ENCODE data around the gene ZNF333.
A peak's percentile ranks its signal among the peaks of the same experiment; 100 is the strongest.

ZNF333 gene

DNA sequence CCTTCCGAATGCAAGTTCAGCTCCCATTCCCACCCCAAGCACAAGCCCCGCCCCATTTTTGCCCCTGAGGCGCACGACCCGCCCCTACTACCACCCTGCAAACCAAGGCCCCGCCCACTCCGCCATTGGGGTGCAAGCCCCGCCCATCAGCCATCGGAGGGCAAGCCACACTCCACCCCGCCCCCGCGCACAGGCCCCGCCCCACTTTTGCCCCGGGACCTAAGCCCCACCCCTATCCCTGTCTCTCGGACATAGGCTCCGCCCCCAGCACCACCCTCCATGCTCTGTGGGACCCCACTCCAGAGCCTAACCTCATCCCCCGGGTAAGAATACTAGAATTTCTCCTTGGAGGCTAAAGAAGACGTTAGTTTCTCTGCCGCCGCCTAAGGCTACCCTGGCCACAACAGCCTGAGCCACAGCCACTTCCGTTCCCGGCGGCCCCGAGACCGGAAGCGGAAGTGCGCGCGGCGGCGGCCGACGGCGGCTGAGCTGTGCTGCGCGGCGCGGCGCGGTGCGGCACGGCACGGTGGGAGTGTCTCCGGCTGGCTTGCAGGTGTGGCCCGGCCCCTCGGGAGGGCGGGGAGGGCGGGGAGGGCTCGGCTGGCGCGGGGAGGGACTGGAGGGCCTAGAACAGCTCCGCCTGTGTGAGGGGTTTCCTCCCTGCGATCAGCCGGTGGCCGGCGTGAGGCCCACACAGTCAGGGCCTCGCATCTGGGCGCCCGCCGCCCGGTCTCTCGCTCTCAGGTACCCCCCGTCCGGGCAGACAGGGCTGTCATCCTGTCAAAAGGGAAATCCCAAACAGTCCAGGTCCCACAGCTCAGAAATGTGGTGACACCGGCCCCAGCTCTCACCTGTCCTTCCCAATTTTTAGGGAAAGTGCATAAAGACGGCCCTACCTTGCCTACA lies at the start of gene ZNF333 (continued):
- no peak for TF ChIP-seq EGR2 (tag by site-specific recombination; IDR thresholded peaks at IDR 0.05; ENCODE audit: low read depth)
- TF ChIP-seq ZNF214 (tag by site-specific recombination; IDR thresholded peaks at IDR 0.05; ENCODE audit: borderline replicate concordance), result no peak
- TF ChIP-seq HOXC10 (CRISPR knock-in tag; IDR thresholded peaks at IDR 0.05), result no peak
- no peak for TF ChIP-seq ZNF133 (tag by site-specific recombination; IDR thresholded peaks at IDR 0.05)
- TF ChIP-seq, protein P1, sequence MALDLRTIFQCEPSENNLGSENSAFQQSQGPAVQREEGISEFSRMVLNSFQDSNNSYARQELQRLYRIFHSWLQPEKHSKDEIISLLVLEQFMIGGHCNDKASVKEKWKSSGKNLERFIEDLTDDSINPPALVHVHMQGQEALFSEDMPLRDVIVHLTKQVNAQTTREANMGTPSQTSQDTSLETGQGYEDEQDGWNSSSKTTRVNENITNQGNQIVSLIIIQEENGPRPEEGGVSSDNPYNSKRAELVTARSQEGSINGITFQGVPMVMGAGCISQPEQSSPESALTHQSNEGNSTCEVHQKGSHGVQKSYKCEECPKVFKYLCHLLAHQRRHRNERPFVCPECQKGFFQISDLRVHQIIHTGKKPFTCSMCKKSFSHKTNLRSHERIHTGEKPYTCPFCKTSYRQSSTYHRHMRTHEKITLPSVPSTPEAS (tag by site-specific recombination; IDR thresholded peaks at IDR 0.05), result no peak
- peak; percentile 82 for TF ChIP-seq ZNF76 (tag by site-specific recombination; IDR thresholded peaks at IDR 0.05; ENCODE audit: borderline replicate concordance, low read depth)
- peak; percentile 8; the same call in 1 of the 2 replicates for TF ChIP-seq GLIS1 (tag by site-specific recombination; IDR thresholded peaks at IDR 0.05)
- TF ChIP-seq GLIS2 (tag by site-specific recombination; IDR thresholded peaks at IDR 0.05), result 0 out of 2 replicates have a peak, but pooled peaks have one; percentile 11
- no peak for TF ChIP-seq ZFP41 (tag by site-specific recombination; IDR thresholded peaks at IDR 0.05; ENCODE audit: borderline replicate concordance)
- no peak for TF ChIP-seq ZNF114 (tag by site-specific recombination; IDR thresholded peaks at IDR 0.05)
- no peak for TF ChIP-seq ZNF843 (tag by site-specific recombination; IDR thresholded peaks at IDR 0.05)
- TF ChIP-seq ZNF140 (tag by site-specific recombination; IDR thresholded peaks at IDR 0.05), result no peak
- TF ChIP-seq ZNF558 (tag by site-specific recombination; IDR thresholded peaks at IDR 0.05), result no peak
- no peak for TF ChIP-seq ZNF521 (tag by site-specific recombination; IDR thresholded peaks at IDR 0.05)
- no peak for TF ChIP-seq ZNF292 (tag by site-specific recombination; IDR thresholded peaks at IDR 0.05; ENCODE audit: borderline replicate concordance, low read depth)
- TF ChIP-seq ZNF596 (tag by site-specific recombination; IDR thresholded peaks at IDR 0.05), result no peak
- TF ChIP-seq HOXD13 (CRISPR knock-in tag; IDR thresholded peaks at IDR 0.05; ENCODE audit: borderline replicate concordance), result no peak
- TF ChIP-seq PRDM1 (tag by site-specific recombination; IDR thresholded peaks at IDR 0.05), result 0 out of 2 replicates have a peak, but pooled peaks have one; percentile 50
- TF ChIP-seq, protein P2, sequence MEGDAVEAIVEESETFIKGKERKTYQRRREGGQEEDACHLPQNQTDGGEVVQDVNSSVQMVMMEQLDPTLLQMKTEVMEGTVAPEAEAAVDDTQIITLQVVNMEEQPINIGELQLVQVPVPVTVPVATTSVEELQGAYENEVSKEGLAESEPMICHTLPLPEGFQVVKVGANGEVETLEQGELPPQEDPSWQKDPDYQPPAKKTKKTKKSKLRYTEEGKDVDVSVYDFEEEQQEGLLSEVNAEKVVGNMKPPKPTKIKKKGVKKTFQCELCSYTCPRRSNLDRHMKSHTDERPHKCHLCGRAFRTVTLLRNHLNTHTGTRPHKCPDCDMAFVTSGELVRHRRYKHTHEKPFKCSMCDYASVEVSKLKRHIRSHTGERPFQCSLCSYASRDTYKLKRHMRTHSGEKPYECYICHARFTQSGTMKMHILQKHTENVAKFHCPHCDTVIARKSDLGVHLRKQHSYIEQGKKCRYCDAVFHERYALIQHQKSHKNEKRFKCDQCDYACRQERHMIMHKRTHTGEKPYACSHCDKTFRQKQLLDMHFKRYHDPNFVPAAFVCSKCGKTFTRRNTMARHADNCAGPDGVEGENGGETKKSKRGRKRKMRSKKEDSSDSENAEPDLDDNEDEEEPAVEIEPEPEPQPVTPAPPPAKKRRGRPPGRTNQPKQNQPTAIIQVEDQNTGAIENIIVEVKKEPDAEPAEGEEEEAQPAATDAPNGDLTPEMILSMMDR (tag by site-specific recombination; IDR thresholded peaks at IDR 0.05), result no peak
- TF ChIP-seq, protein P3, sequence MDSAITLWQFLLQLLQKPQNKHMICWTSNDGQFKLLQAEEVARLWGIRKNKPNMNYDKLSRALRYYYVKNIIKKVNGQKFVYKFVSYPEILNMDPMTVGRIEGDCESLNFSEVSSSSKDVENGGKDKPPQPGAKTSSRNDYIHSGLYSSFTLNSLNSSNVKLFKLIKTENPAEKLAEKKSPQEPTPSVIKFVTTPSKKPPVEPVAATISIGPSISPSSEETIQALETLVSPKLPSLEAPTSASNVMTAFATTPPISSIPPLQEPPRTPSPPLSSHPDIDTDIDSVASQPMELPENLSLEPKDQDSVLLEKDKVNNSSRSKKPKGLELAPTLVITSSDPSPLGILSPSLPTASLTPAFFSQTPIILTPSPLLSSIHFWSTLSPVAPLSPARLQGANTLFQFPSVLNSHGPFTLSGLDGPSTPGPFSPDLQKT (IDR thresholded peaks at IDR 0.05; ENCODE audit: borderline replicate concordance, low read depth, low read length), result no peak; the same call in 1 of the 2 replicates
- no peak for TF ChIP-seq ZNF239 (tag by site-specific recombination; IDR thresholded peaks at IDR 0.05)
- no peak for TF ChIP-seq ZNF10 (tag by site-specific recombination; IDR thresholded peaks at IDR 0.05)
- TF ChIP-seq IKZF3 (tag by site-specific recombination; IDR thresholded peaks at IDR 0.05), result no peak
- peak; percentile 95 for TF ChIP-seq ZNF341 (tag by site-specific recombination; IDR thresholded peaks at IDR 0.05; ENCODE audit: low read depth)
- TF ChIP-seq, protein P4, sequence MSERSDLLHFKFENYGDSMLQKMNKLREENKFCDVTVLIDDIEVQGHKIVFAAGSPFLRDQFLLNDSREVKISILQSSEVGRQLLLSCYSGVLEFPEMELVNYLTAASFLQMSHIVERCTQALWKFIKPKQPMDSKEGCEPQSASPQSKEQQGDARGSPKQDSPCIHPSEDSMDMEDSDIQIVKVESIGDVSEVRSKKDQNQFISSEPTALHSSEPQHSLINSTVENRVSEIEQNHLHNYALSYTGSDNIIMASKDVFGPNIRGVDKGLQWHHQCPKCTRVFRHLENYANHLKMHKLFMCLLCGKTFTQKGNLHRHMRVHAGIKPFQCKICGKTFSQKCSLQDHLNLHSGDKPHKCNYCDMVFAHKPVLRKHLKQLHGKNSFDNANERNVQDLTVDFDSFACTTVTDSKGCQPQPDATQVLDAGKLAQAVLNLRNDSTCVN (tag by site-specific recombination; optimal IDR thresholded peaks at IDR 0.05), result peak; percentile 48
- no peak for TF ChIP-seq ZNF223 (tag by site-specific recombination; IDR thresholded peaks at IDR 0.05)
- no peak for TF ChIP-seq KLF16 (tag by site-specific recombination; IDR thresholded peaks at IDR 0.05)
- TF ChIP-seq ZNF585B (tag by site-specific recombination; IDR thresholded peaks at IDR 0.05), result no peak
- TF ChIP-seq SP3 (tag by site-specific recombination; IDR thresholded peaks at IDR 0.05), result peak; percentile 73
- TF ChIP-seq, protein P5, sequence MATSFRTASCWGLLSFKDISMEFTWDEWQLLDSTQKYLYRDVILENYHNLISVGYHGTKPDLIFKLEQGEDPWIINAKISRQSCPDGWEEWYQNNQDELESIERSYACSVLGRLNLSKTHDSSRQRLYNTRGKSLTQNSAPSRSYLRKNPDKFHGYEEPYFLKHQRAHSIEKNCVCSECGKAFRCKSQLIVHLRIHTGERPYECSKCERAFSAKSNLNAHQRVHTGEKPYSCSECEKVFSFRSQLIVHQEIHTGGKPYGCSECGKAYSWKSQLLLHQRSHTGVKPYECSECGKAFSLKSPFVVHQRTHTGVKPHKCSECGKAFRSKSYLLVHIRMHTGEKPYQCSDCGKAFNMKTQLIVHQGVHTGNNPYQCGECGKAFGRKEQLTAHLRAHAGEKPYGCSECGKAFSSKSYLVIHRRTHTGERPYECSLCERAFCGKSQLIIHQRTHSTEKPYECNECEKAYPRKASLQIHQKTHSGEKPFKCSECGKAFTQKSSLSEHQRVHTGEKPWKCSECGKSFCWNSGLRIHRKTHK (tag by site-specific recombination; IDR thresholded peaks at IDR 0.05), result no peak
- TF ChIP-seq ZNF423 (tag by site-specific recombination; IDR thresholded peaks at IDR 0.05), result no peak
- TF ChIP-seq ZNF473 (tag by site-specific recombination; IDR thresholded peaks at IDR 0.05), result no peak
- no peak for TF ChIP-seq ZSCAN23 (tag by site-specific recombination; IDR thresholded peaks at IDR 0.05)
- peak; percentile 58; the same call in 1 of the 2 replicates for TF ChIP-seq KLF9 (tag by site-specific recombination; IDR thresholded peaks at IDR 0.05; ENCODE audit: low read depth)
- 0 out of 2 replicates have a peak, but pooled peaks have one; percentile 30 for TF ChIP-seq ZNF600 (tag by site-specific recombination; IDR thresholded peaks at IDR 0.05)

Data from HEK293 (cell line).